Coronary artery (tissue), 2 donors: ENCODE data around the gene FAM209A.
"Not testable (repeated sequence)": the region's sequence is repeated elsewhere in the genome, so short reads cannot be mapped to it uniquely, and the experiment has no call there.

Experiments used
- DNase-seq: peaks from one replicate; pipeline ENCODE4 v3.0.0-alpha.2; 2017; ENCODE audit warnings: low spot score
- H3K27ac ChIP-seq, 2 donors: fragments of 200-600 bp; sonication (generic); one replicate each; pipeline ENCODE4 v1.5.1; 2016 to 2019
- H3K4me3 ChIP-seq: fragments of 200-600 bp; sonication (generic); 2 replicates; pipeline ENCODE4 v1.5.1; 2016; ENCODE audit warnings: mild to moderate bottlenecking, moderate library complexity
- CTCF ChIP-seq: fragments of 200-600 bp; sonication (generic); IDR thresholded peaks from one replicate; pipeline ENCODE4 v1.5.1; 2019; ENCODE audit warnings: antibody characterized with exemption

FAM209A gene

GRCh38 chr20:56540415-56540814 lies 15.9 kb downstream of the FAM209A start:
- Histone ChIP-seq H3K4me3 (no peak overlapping the region), H3K27ac (no peak overlapping the region)
- TF ChIP-seq CTCF: no peak
- DNase-seq: no peak

GRCh38 chr20:56542489-56543030 lies 18.0 kb downstream of the FAM209A start:
- no peak for DNase-seq
- TF ChIP-seq CTCF: no peak
- no peak overlapping the region for H3K27ac ChIP-seq
- no peak overlapping the region for H3K4me3 ChIP-seq

- TF ChIP-seq CTCF: no peak
Observed at GRCh38 chr20:56551571-56551970, 27.0 kb downstream of the FAM209A start.

GRCh38 chr20:56552911-56553629 lies 28.5 kb downstream of the FAM209A start:
- H3K4me3 ChIP-seq: no peak overlapping the region
- TF ChIP-seq CTCF: no peak
- H3K27ac ChIP-seq: no peak overlapping the region
- no peak for DNase-seq

More at GRCh38 chr20:56551571-56551970, 27.0 kb downstream of the FAM209A start:
- no peak overlapping the region for H3K4me3 ChIP-seq
- no peak for DNase-seq
- H3K27ac ChIP-seq: no peak overlapping the region

- Histone ChIP-seq H3K27ac (no peak overlapping the region), H3K4me3 (no peak overlapping the region)
- DNase-seq: no peak
- no peak for TF ChIP-seq CTCF
Observed at GRCh38 chr20:56554869-56555268, 30.3 kb downstream of the FAM209A start.

- H3K4me3 ChIP-seq: no peak overlapping the region
- DNase-seq: no peak
- H3K27ac ChIP-seq: no peak overlapping the region
- TF ChIP-seq CTCF: no peak
Observed at GRCh38 chr20:56558968-56559367, 34.4 kb downstream of the FAM209A start.

- not testable (repeated sequence) for H3K4me3 ChIP-seq, DNase-seq, H3K27ac ChIP-seq
Observed at GRCh38 chr20:56564526-56564925, 40.0 kb downstream of the FAM209A start.
